Spleen (tissue), 11 donors: ENCODE results near the gene CTBP1. TPM values are rescaled to one million over a fixed set of nuclear protein-coding genes. Genes with fewer than 3 reads are reported as not detected.

ENCODE experiments used
- DNase-seq: peaks from one replicate; pipeline ENCODE4 v3.0.0-alpha.2; 2020
- H3K27ac ChIP-seq, 8 donors: fragments of 200-600 bp; sonication (generic) in 7 of 8; 1 replicate in 4 of 8; 2 replicates in 4 of 8; pipeline versions ENCODE4 v1.5.0 to v1.8.0; 2016 to 2021; ENCODE audit warnings: inconsistent platforms in 4 of 8, mild to moderate bottlenecking in 4 of 8, moderate library complexity in 1 of 8
- H3K27me3 ChIP-seq, 7 donors: fragments of 200-600 bp; sonication (generic) in 6 of 7; replicated peaks in 1 of 7; 1 replicate in 4 of 7; 2 replicates in 3 of 7; pipeline versions ENCODE4 v1.5.0 to v1.8.0; 2016 to 2021; ENCODE audit warnings: inconsistent platforms in 3 of 7, mild to moderate bottlenecking in 1 of 7
- H3K36me3 ChIP-seq, 6 donors: fragments of 200-600 bp; sonication (generic) in 5 of 6; 1 replicate in 4 of 6; 2 replicates in 2 of 6; pipeline versions ENCODE4 v1.5.0 to v1.8.0; 2016 to 2021; ENCODE audit warnings: inconsistent platforms in 2 of 6
- H3K4me1 ChIP-seq, 6 donors: fragments of 200-600 bp; sonication (generic) in 5 of 6; 1 replicate in 3 of 6; 2 replicates in 3 of 6; pipeline versions ENCODE4 v1.5.0 to v1.8.0; 2016 to 2021; ENCODE audit warnings: inconsistent platforms in 3 of 6
- H3K4me3 ChIP-seq, 8 donors: fragments of 200-600 bp; sonication (generic) in 7 of 8; 1 replicate in 4 of 8; 2 replicates in 4 of 8; pipeline versions ENCODE4 v1.5.0 to v1.8.0; 2016 to 2021; ENCODE audit warnings: inconsistent platforms in 4 of 8, mild to moderate bottlenecking in 4 of 8, moderate library complexity in 2 of 8
- H3K9me3 ChIP-seq, 8 donors: fragments of 200-600 bp; sonication (generic) in 7 of 8; 1 replicate in 4 of 8; 2 replicates in 4 of 8; pipeline versions ENCODE4 v1.5.0 to v1.8.0; 2016 to 2021; ENCODE audit warnings: inconsistent platforms in 4 of 8
- POLR2A ChIP-seq, 3 donors: fragments of 450-650 bp; IDR thresholded peaks; one replicate each; pipeline ENCODE4 v1.5.1; 2017; ENCODE audit warnings: antibody characterized with exemption in 3 of 3, mild to moderate bottlenecking in 1 of 3
- POLR2AphosphoS5 ChIP-seq, 3 donors: sonication (generic); formaldehyde crosslinking; IDR thresholded peaks; one replicate each; pipeline ENCODE4 v1.5.1; 2017; ENCODE audit warnings: antibody characterized with exemption in 3 of 3
- WGBS, 5 donors: extraction: QIAGEN DNeasy Blood & Tissue Kit in 3 of 5; methylation state at CpG; one replicate each; pipeline versions ENCODE4 v1.1.5 to v1.1.7; 2013 to 2018; 5-methylcytosine and 5-hydroxymethylcytosine counted together
- intact Hi-C: fragments of 100-400 bp; cut with DNase I; formaldehyde crosslinking; loops from one replicate; pipeline ENCODE4 v1.15.0; 2023; ENCODE audit warnings: low total_unique reads
- polyA plus RNA-seq, 3 donors: library from polyadenylated mRNA; stranded (reverse); fragments of 200-250 nt; gene quantifications; one replicate each; pipeline ENCODE4 v1.2.1, GENCODE V29; 2013
- total RNA-seq, 7 donors: library from RNA; depleted of rRNA in 3 of 7; stranded (reverse); fragments of >200 nt in 3 of 7; fragmentation: NEBNext Ultra II Directional in 4 of 7; extraction: Animal tissue kit (Norgen Biotek cat#: 25700) in 4 of 7; gene quantifications; one replicate each; pipeline versions ENCODE4 v1.1.0 to v1.2.1, GENCODE V29; 2016 to 2021
- TF ChIP-seq, protein P1 (sequence below), 11 experiments: fragments of 200-600 bp in 7 of 11; fragments of 450-650 bp in 4 of 11; sonication (generic) in 4 of 11; IDR thresholded peaks in 8 of 11; conservative IDR thresholded peaks in 3 of 11; 1 replicate in 7 of 11; 2 replicates in 4 of 11; pipeline versions ENCODE4 v1.4.0 to v1.8.0; 2016 to 2021; ENCODE audit warnings: antibody characterized with exemption in 11 of 11, inconsistent platforms in 4 of 11, mild to moderate bottlenecking in 1 of 11
- donor health status: healthy with polysubstance abuse.
- donor health status: DM: no; HTN: no; CAD: no; lungs with moderate emphysema.
- donor health status: DM: no; HTN: no; CAD: no.
- donor health status: Bipolar disorder and iron deficiency.
- donor health status: healthy.
- donor health status: DM: no; HTN: no; CAD: no.
- donor health status: DM: yes; HTN: yes; CAD: no.

Gene CTBP1
- total and polyA plus RNA-seq, 10 donors, result 101 to 226 (median 187) TPM

DNA sequence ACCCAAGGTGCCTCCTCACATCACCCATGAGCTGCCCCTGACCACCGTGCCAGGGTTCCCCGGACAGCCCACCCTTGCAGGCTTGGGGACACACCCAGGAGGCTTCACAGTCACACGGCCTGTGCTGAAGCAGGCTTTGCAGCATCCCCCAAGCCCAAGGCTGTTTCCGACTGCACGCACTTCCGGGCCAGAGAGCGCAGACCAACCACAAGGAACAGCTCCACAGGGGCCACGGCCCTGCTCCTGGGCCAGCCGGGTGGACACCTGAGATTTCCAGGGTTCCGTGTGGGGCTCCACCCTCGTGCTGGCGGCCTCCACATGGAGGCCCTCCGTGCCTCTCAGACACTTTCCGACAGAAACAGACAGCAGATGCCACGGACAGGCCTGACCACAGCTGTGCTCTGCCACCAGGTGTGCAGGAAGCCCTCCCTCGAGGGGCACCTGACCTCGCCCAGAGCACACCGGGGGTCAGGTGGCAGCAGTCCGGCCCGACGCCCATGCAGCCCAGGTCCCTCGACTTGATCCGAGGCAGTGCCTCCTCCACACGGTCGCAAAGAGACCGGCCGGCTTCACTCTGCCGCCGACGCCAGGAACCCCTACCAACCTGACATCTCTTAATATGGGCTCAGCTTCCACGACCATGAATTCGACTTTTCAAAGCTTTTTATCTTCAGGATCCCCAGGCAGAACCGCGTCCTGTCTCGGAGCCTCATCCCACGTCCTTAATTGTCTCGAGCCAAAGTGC lies 8.0 kb downstream of the CTBP1 start:
- H3K27me3 ChIP-seq, result no peaks in the 10 kb centered on the region
- H3K36me3 ChIP-seq, result peaks cover 0 to 74% (median 36%) of the 10 kb centered on the region in 6 donors
- H3K4me3 ChIP-seq, result no peak overlapping the region
- intact Hi-C loops, result no loop called here
- no peaks in the 10 kb centered on the region for H3K9me3 ChIP-seq
- H3K4me1 ChIP-seq, result peaks cover 36 to 68% (median 51%) of the 10 kb centered on the region in 6 donors
- H3K27ac ChIP-seq, result no peak overlapping the region
- TF ChIP-seq POLR2AphosphoS5 (IDR thresholded peaks at IDR 0.05), result peak in 2 of 3 donors; percentile 25 to 61
- TF ChIP-seq POLR2A (IDR thresholded peaks at IDR 0.05), result no peak
- peak; percentile 70 for DNase-seq
- 81 to 89% (median 85%) methylated on average over 28 to 37 of the region's 37 CpGs for WGBS, 5 donors

DNA sequence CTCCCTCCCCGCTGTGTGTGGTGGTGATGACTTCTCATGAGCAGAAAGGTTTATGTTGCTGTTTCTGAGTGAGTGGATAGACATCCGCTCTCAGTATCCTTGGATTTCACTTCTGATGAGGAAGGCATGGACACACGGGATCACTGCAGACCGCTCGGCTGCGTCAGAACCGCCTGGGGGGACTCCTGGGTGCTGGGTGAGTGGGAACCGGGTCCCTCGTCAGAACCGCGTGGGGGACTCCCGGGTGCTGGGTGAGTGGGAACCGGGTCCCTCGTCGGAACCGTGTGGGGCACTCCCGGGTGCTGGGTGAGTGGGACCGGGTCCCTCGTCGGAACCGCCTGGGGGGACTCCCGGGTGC lies 9.0 kb downstream of the CTBP1 start:
- intact Hi-C loops, result no loop called here
- no peak overlapping the region for H3K4me3 ChIP-seq
- H3K27ac ChIP-seq, result no peak overlapping the region
- no peaks in the 10 kb centered on the region for H3K27me3 ChIP-seq
- H3K36me3 ChIP-seq, result peaks cover 0 to 80% (median 45%) of the 10 kb centered on the region in 6 donors
- H3K9me3 ChIP-seq, result no peaks in the 10 kb centered on the region
- 91 to 97% (median 94%) methylated on average over 6 to 22 of the region's 22 CpGs for WGBS, 5 donors
- peaks cover 28 to 66% (median 44%) of the 10 kb centered on the region in 6 donors for H3K4me1 ChIP-seq
- TF ChIP-seq POLR2A (IDR thresholded peaks at IDR 0.05) (no peak), POLR2AphosphoS5 (IDR thresholded peaks at IDR 0.05) (no peak)
- TF ChIP-seq, protein P1, sequence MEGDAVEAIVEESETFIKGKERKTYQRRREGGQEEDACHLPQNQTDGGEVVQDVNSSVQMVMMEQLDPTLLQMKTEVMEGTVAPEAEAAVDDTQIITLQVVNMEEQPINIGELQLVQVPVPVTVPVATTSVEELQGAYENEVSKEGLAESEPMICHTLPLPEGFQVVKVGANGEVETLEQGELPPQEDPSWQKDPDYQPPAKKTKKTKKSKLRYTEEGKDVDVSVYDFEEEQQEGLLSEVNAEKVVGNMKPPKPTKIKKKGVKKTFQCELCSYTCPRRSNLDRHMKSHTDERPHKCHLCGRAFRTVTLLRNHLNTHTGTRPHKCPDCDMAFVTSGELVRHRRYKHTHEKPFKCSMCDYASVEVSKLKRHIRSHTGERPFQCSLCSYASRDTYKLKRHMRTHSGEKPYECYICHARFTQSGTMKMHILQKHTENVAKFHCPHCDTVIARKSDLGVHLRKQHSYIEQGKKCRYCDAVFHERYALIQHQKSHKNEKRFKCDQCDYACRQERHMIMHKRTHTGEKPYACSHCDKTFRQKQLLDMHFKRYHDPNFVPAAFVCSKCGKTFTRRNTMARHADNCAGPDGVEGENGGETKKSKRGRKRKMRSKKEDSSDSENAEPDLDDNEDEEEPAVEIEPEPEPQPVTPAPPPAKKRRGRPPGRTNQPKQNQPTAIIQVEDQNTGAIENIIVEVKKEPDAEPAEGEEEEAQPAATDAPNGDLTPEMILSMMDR (IDR thresholded peaks at IDR 0.05 in 8 of 11, conservative IDR thresholded peaks at IDR 0.05 in 3 of 11), result no peak
- DNase-seq, result no peak

DNA sequence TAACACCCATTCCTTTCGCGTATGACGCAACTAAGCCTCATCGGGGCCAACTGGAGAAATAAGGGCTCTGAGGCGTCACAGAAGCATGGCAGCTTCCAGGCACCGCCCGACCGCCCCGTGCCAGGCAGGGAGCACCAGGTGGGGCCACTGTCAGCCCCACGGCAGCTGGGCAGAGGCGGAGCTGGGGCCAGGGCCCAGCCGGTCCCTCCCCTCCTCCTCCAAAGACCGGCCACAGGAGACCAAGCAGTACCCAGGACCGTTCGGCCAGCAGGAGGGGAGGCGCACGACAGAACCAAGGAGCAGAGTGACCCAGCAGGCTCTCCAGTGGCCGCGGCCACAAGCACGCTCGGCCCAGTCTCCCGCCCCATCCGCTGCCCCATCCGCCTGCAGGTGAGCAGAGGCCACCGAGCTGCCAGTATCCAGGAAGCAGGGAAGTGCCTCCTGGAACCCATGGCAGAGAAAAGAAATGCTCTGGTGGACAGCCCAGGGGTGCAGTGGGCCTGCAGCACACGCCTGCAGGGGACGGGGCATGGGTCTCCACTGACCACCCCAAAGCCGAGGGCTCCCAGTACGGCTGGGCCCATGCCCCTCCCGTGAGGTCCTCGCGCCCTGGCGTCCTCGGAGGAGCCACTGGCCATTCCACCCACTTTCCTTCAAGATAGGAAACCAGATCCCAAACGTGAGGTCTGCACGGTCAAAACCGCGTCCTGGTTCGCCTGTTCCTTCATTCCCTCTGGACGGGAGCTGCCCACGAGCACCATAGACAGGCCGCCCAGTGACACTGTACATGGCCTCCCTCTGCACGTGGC lies 9.6 kb downstream of the CTBP1 start:
- H3K36me3 ChIP-seq, result peaks cover 0 to 84% (median 51%) of the 10 kb centered on the region in 6 donors
- DNase-seq, result peak; percentile 59
- H3K27ac ChIP-seq, result no peak overlapping the region
- no peaks in the 10 kb centered on the region for H3K27me3 ChIP-seq
- H3K4me1 ChIP-seq, result peaks cover 24 to 66% (median 43%) of the 10 kb centered on the region in 6 donors
- 87 to 90% (median 90%) methylated on average over 33 to 43 of the region's 43 CpGs for WGBS, 5 donors
- intact Hi-C loops, result no loop called here
- TF ChIP-seq, protein P1 (IDR thresholded peaks at IDR 0.05 in 8 of 11, conservative IDR thresholded peaks at IDR 0.05 in 3 of 11), result no peak
- no peak for TF ChIP-seq POLR2A (IDR thresholded peaks at IDR 0.05)
- TF ChIP-seq POLR2AphosphoS5 (IDR thresholded peaks at IDR 0.05), result peak in 2 of 3 donors; percentile 30 to 38
- H3K9me3 ChIP-seq, result no peaks in the 10 kb centered on the region
- no peak overlapping the region for H3K4me3 ChIP-seq

DNA sequence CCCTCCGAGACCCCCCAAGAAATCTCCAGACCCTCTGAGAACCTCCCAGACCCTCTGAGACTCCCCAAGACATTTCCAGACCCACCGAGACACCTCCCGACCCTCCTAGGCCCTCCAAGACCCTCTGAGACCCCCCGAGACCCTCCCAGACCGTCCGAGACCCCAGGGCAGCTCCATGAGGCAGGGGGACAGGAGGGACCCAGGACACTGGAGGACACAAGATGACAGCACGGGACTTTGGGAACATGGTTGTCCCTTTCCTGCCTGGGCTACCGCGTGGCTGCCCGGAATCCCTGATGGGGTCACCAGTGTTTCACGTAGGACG lies 10.3 kb downstream of the CTBP1 start:
- intact Hi-C loops, result no loop called here
- peak; percentile 51 for DNase-seq
- no peak overlapping the region for H3K4me3 ChIP-seq
- peaks cover 0 to 89% (median 54%) of the 10 kb centered on the region in 6 donors for H3K36me3 ChIP-seq
- TF ChIP-seq POLR2AphosphoS5 (IDR thresholded peaks at IDR 0.05), result no peak
- TF ChIP-seq, protein P1 (IDR thresholded peaks at IDR 0.05 in 8 of 11, conservative IDR thresholded peaks at IDR 0.05 in 3 of 11), result no peak
- TF ChIP-seq POLR2A (IDR thresholded peaks at IDR 0.05), result no peak
- no peaks in the 10 kb centered on the region for H3K9me3 ChIP-seq
- peaks cover 19 to 66% (median 43%) of the 10 kb centered on the region in 6 donors for H3K4me1 ChIP-seq
- H3K27ac ChIP-seq, result no peak overlapping the region
- H3K27me3 ChIP-seq, result no peaks in the 10 kb centered on the region
- WGBS, 5 donors, result 94 to 97% (median 96%) methylated on average over 12 of the region's 12 CpGs
